AG09319 (cell line): ENCODE measurements around the gene LRRC63.

Experiments
- DNase-seq: peaks from one replicate; pipeline ENCODE4 v3.0.0-alpha.2; 2010; ENCODE audit warnings: low read depth; ENCODE audit errors: extremely low read depth
- TF ChIP-seq, protein P1 (sequence below): IDR thresholded peaks from 2 replicates; pipeline ENCODE4 v1.5.1; 2011; ENCODE audit warnings: low read depth, mild to moderate bottlenecking, inconsistent platforms, low read length, moderate library complexity

The LRRC63 gene

DNA sequence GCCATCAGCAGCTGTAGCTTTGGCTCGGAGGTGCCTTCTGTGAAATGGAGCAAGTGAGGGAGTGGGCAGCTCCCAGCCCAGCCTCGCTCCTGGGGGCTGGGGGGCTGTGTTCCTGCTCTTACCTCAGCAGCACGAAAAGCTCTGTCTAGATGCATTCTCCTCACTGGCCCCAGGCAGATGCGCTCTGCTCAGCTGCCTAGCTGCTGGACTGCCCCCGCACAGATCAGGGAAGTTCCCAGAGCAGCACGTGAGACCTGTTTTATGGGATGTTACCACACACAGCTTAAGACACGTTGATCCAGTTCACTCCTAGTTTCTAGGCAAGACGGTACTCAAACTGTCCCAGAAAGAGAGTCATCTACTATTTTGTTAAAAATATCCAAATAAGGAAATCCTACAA lies 43.4 kb upstream of the LRRC63 start:
- TF ChIP-seq, protein P1, sequence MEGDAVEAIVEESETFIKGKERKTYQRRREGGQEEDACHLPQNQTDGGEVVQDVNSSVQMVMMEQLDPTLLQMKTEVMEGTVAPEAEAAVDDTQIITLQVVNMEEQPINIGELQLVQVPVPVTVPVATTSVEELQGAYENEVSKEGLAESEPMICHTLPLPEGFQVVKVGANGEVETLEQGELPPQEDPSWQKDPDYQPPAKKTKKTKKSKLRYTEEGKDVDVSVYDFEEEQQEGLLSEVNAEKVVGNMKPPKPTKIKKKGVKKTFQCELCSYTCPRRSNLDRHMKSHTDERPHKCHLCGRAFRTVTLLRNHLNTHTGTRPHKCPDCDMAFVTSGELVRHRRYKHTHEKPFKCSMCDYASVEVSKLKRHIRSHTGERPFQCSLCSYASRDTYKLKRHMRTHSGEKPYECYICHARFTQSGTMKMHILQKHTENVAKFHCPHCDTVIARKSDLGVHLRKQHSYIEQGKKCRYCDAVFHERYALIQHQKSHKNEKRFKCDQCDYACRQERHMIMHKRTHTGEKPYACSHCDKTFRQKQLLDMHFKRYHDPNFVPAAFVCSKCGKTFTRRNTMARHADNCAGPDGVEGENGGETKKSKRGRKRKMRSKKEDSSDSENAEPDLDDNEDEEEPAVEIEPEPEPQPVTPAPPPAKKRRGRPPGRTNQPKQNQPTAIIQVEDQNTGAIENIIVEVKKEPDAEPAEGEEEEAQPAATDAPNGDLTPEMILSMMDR = no peak
- DNase-seq = no peak

DNA sequence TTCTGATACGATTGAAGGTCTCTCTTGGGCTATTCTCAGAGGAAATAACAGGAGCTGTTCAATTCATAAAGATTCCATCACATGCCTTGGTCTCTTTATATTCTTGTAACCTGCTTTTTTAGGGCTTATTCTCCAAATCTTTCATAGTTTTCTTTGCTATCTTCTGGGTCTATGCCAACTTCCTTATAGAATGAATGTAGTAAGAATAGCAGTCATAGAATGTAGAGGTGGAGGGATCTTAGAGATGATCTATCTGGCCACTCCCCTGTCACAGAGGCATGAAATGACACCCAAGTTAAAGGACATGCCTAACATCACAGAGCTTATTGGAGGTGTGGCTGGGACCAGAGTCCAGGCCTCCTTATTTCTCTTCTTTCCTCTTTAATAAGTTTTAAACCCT lies 42.9 kb upstream of the LRRC63 start:
- TF ChIP-seq, protein P1 = no peak
- DNase-seq = no peak

- DNase-seq = no peak
- TF ChIP-seq, protein P1 = no peak
These were observed 42.0 kb upstream of the LRRC63 start for GRCh38 chr13:46169758-46170157.

DNA sequence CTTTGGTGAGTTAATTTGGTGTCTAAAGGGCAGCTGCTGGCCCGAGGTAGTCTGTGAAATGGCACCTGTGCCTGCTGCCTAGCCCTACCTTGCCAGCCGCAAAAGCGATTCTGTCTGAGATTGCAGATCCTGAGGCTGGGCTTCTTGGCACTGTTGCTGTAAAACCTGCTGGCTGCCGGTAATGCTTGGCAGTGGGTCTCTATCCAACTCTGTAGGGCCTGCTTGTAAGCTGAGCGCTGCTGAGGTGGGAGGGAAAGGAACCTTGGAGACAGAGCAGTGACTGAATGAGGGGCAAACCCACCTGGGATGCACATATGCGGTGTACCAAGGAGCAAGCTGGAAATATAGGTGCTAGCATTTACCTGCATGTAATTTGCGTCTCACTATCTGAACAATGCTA lies 41.5 kb upstream of the LRRC63 start:
- TF ChIP-seq, protein P1 = no peak
- DNase-seq = no peak

GRCh38 chr13:46170687-46171086 lies 41.0 kb upstream of the LRRC63 start:
- DNase-seq = no peak

DNA sequence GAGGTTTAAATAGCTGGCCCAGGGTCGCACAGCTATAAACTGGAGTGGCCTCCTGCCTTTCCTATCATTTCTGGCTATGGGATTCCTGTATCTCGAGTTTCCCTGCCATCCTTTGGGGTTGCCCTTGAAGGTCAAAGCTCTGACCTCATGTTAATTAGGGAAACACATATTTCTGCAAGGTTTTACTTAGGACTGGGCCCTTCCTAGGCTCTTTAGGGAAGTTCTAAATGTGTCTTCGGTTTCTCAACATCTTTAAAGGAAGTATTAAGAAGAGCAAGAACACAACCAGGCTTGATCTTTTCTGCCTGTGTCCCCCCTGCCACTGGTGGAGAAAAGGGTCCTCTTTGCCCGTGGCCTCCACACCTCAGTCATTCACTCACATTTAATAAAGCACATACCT lies 40.5 kb upstream of the LRRC63 start:
- no peak for DNase-seq
- TF ChIP-seq, protein P1 = no peak

More at GRCh38 chr13:46170687-46171086, 41.0 kb upstream of the LRRC63 start:
- TF ChIP-seq, protein P1 = no peak

DNA sequence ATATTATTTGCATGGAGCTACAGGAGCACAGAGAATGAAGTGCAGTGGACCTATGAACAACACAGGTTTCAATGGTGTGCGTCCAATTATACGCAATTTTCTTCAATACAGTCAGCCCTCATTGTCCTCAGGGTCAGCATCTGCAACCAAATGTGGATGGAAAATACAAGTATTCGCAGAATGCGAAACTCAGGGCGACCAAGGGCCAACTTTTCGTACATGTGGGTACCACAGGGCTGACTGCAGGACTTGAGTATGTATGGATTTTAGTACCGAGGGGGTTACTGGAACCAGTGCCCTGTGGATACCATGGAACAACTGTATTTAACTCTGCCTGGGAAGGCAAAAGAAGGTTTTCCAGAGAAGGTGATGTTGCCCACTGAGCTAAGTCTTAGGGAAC lies 40.0 kb upstream of the LRRC63 start:
- DNase-seq = no peak
- TF ChIP-seq, protein P1 = no peak
